Measurements from ENCODE around the gene PIGO.

The PIGO gene

GRCh38 chr9:35071814-35072460 lies 24.5 kb downstream of the PIGO start:
- DNase-seq (ENCODE audit: low read depth): peak; percentile 82

GRCh38 chr9:35070823-35071813 lies 25.3 kb downstream of the PIGO start:
- DNase-seq (ENCODE audit: low read depth): peak; percentile 29

GRCh38 chr9:35069020-35069419 lies 27.4 kb downstream of the PIGO start:
- DNase-seq (ENCODE audit: low read depth): no peak

- no peak for DNase-seq (ENCODE audit: low read depth)
Observed at GRCh38 chr9:35067056-35067455, 29.3 kb downstream of the PIGO start.

GRCh38 chr9:35060548-35061207 lies 35.7 kb downstream of the PIGO start:
- no peak for DNase-seq (ENCODE audit: low read depth)

- no peak for DNase-seq (ENCODE audit: low read depth)
Observed at GRCh38 chr9:35059438-35059837, 37.0 kb downstream of the PIGO start.

- no peak for DNase-seq (ENCODE audit: low read depth)
Observed at GRCh38 chr9:35057271-35057620, 39.1 kb downstream of the PIGO start.

GRCh38 chr9:35056571-35057270 lies 39.7 kb downstream of the PIGO start:
- no peak for DNase-seq (ENCODE audit: low read depth)

GRCh38 chr9:35054871-35055644 lies 41.3 kb downstream of the PIGO start:
- DNase-seq (ENCODE audit: low read depth): no peak

- no peak for DNase-seq (ENCODE audit: low read depth)
Observed at GRCh38 chr9:35054185-35054835, 42.1 kb downstream of the PIGO start.

GRCh38 chr9:35051069-35051967 lies 45.1 kb downstream of the PIGO start:
- peak; percentile 63 for DNase-seq (ENCODE audit: low read depth)

GRCh38 chr9:35048511-35048910 lies 47.9 kb downstream of the PIGO start:
- DNase-seq (ENCODE audit: low read depth): no peak

GRCh38 chr9:35044071-35044470 lies 52.3 kb downstream of the PIGO start:
- DNase-seq (ENCODE audit: low read depth): no peak

GRCh38 chr9:35042891-35043545 lies 53.4 kb downstream of the PIGO start:
- peak; percentile 21 for DNase-seq (ENCODE audit: low read depth)

- peak; percentile 67 for DNase-seq (ENCODE audit: low read depth)
Observed at GRCh38 chr9:35042081-35042604, 54.2 kb downstream of the PIGO start.

Measured in amniotic epithelial cell (primary cell).